ENCODE results near the gene ME3. TPM values are rescaled to one million over a fixed set of nuclear protein-coding genes. Genes with fewer than 3 reads are reported as not detected.

ME3 gene
- total RNA-seq, 1 experiment from 2014 or later, result 0.30 TPM

DNA sequence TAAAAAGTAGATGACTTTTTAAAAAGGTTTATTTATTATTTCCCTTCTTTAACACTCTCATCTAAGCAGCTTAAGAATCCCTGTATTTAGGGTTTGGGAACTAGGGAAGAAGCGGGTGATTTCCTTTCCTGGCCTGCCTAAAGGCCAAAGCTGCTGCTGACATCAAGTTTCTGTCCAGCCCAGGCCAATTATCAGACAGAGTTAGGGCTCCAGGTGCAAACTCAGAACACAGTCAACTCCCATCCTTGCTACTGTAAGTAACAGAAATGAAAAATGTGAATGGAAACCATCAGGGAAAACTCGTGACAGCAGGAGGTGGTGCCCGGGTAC is 188.8 kb downstream of the ME3 start:
- no peak for DNase-seq (ENCODE audit: low read depth, low spot score)
- H3K79me2 ChIP-seq (ENCODE audit: insufficient read depth, low read length), result no peaks in the 10 kb centered on the region
- ChIA-PET RAD21 (ENCODE audit: low non-redundant PET in 1 of 2, low total read pairs in 2 of 2, uncharacterized antibody in 2 of 2, unreplicated experiment in 2 of 2) (interaction anchor here in 1 of 2 experiments (0.6 kb wide), 1 partner anchor 124 kb away, joined by 3 read pairs; no protein-coding TSS in a partner anchor), POLR2A (interaction anchor here (1.1 kb wide), 1 partner anchor 27 kb away, joined by 3 read pairs; no protein-coding TSS in a partner anchor), CTCF (interaction anchor here (1.2 to 1.3 kb wide), 2 partner anchors 88 to 125 kb away, joined by 3 read pairs; no protein-coding TSS in a partner anchor)
- no peak overlapping the region for H3K4me3 ChIP-seq (replicated peaks in 1 of 2; ENCODE audit: low read depth in 1 of 2, low read length in 2 of 2)
- H3K27ac ChIP-seq (ENCODE audit: low read depth, low read length), result no peak overlapping the region
- no peak for ATAC-seq
- no peaks in the 10 kb centered on the region for H3K27me3 ChIP-seq (ENCODE audit: insufficient read depth, low read length)
- H2AFZ ChIP-seq (ENCODE audit: low read depth, low read length, poor library complexity, severe bottlenecking), result no peak overlapping the region
- peaks cover 8 to 15% of the 10 kb centered on the region in 2 experiments for H3K4me1 ChIP-seq (ENCODE audit: control insufficient read depth in 1 of 2, insufficient read depth in 2 of 2, low read length in 2 of 2)
- intact Hi-C loops (cut with micrococcal nuclease), result no loop called here
- no peaks in the 10 kb centered on the region for H3K36me3 ChIP-seq (ENCODE audit: control insufficient read depth in 1 of 2, insufficient read depth in 2 of 2, low read length in 2 of 2)
- TF ChIP-seq CTCF (IDR thresholded peaks at IDR 0.05 in 2 of 3, conservative IDR thresholded peaks at IDR 0.05 in 1 of 3; ENCODE audit: borderline replicate concordance in 1 of 3, insufficient read depth in 1 of 3, low read depth in 2 of 3, low read length in 2 of 3), result no peak
- TF ChIP-seq RAD21 (IDR thresholded peaks at IDR 0.05; ENCODE audit: low read depth), result no peak
- TF ChIP-seq, protein P1, sequence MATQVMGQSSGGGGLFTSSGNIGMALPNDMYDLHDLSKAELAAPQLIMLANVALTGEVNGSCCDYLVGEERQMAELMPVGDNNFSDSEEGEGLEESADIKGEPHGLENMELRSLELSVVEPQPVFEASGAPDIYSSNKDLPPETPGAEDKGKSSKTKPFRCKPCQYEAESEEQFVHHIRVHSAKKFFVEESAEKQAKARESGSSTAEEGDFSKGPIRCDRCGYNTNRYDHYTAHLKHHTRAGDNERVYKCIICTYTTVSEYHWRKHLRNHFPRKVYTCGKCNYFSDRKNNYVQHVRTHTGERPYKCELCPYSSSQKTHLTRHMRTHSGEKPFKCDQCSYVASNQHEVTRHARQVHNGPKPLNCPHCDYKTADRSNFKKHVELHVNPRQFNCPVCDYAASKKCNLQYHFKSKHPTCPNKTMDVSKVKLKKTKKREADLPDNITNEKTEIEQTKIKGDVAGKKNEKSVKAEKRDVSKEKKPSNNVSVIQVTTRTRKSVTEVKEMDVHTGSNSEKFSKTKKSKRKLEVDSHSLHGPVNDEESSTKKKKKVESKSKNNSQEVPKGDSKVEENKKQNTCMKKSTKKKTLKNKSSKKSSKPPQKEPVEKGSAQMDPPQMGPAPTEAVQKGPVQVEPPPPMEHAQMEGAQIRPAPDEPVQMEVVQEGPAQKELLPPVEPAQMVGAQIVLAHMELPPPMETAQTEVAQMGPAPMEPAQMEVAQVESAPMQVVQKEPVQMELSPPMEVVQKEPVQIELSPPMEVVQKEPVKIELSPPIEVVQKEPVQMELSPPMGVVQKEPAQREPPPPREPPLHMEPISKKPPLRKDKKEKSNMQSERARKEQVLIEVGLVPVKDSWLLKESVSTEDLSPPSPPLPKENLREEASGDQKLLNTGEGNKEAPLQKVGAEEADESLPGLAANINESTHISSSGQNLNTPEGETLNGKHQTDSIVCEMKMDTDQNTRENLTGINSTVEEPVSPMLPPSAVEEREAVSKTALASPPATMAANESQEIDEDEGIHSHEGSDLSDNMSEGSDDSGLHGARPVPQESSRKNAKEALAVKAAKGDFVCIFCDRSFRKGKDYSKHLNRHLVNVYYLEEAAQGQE (IDR thresholded peaks at IDR 0.05; ENCODE audit: low read depth), result no peak
- TF ChIP-seq EZH2 (IDR thresholded peaks at IDR 0.05), result no peak
- no peak for TF ChIP-seq POLR2AphosphoS5 (IDR thresholded peaks at IDR 0.05; ENCODE audit: low read depth, low read length)
- TF ChIP-seq ZNF274 (IDR thresholded peaks at IDR 0.05; ENCODE audit: low read depth, low read length), result no peak
- TF ChIP-seq SP1 (IDR thresholded peaks at IDR 0.05; ENCODE audit: low read depth), result no peak
- no peaks in the 10 kb centered on the region for H3K9me3 ChIP-seq (ENCODE audit: control insufficient read depth in 1 of 2, insufficient read depth in 1 of 2, low read depth in 1 of 2, low read length in 2 of 2)
- H3K9ac ChIP-seq (ENCODE audit: low read length), result no peak overlapping the region
- no TSS peak for BruUV-seq (replicated peaks)
- H3K9me2 ChIP-seq (ENCODE audit: insufficient read depth), result no peaks in the 10 kb centered on the region
- H3K4me2 ChIP-seq (ENCODE audit: low read length), result no peak overlapping the region
- H4K20me1 ChIP-seq (ENCODE audit: insufficient read depth), result no peaks in the 10 kb centered on the region

Measured in HCT116 (cell line).